H1 (cell line): Measurements from ENCODE around the gene RGS6. TPM values are rescaled to one million over a fixed set of nuclear protein-coding genes. Genes with fewer than 3 reads are reported as not detected.

ENCODE experiments used
- CTCF ChIA-PET: fragments of 300-600 bp; sonication (Branson Sonifier 250); formaldehyde crosslinking; loops from one replicate; lab custom pipeline; 2021; ENCODE audit not compliant: partially characterized antibody; lab: Charles Lee
- POLR2A ChIA-PET: fragments of 300-600 bp; sonication (Branson Sonifier 250); formaldehyde crosslinking; loops from one replicate; lab custom pipeline; 2021; ENCODE audit warnings: inconsistent platforms; ENCODE audit not compliant: partially characterized antibody; lab: Charles Lee
- DNase-seq, 2 experiments: peaks; one replicate each; pipeline versions ENCODE4 v3.0.0 to v3.0.0-alpha.2; 2010 to 2022; ENCODE audit warnings: low spot score in 2 of 2, low read depth in 1 of 2, mixed read lengths in 1 of 2
- FAIRE-seq: peaks from 2 replicates; lab custom pipeline; 2011; peaks lifted over from hg19 to GRCh38; lab: Jason Lieb, UNC
- H2AFZ ChIP-seq: 2 replicates; pipeline ENCODE4 v1.8.1; 2012; ENCODE audit warnings: low read length, inconsistent platforms
- H2AK5ac ChIP-seq: 2 replicates; pipeline ENCODE4 v1.6.1; 2013; ENCODE audit warnings: low read depth, low read length
- H2BK120ac ChIP-seq: replicated peaks from 2 replicates; pipeline ENCODE3; 2013; ENCODE audit warnings: low read depth, low read length, inconsistent platforms
- H2BK12ac ChIP-seq: 2 replicates; pipeline ENCODE4 v1.6.1; 2013; ENCODE audit warnings: low read depth, low read length
- H2BK15ac ChIP-seq: 2 replicates; pipeline ENCODE4 v1.6.1; 2013; ENCODE audit warnings: low read length
- H2BK20ac ChIP-seq: 2 replicates; pipeline ENCODE4 v1.6.1; 2013; ENCODE audit warnings: low read length
- H2BK5ac ChIP-seq: 2 replicates; pipeline ENCODE4 v1.6.1; 2013; ENCODE audit warnings: low read depth, low read length
- H3K14ac ChIP-seq: 2 replicates; pipeline ENCODE4 v1.6.1; 2013; ENCODE audit warnings: inconsistent platforms; ENCODE audit not compliant: insufficient read length
- H3K18ac ChIP-seq: 2 replicates; pipeline ENCODE4 v1.6.1; 2013; ENCODE audit warnings: low read length; ENCODE audit errors: extremely low read depth
- H3K23ac ChIP-seq: 2 replicates; pipeline ENCODE4 v1.6.1; 2013; ENCODE audit warnings: inconsistent platforms; ENCODE audit not compliant: insufficient read length
- H3K23me2 ChIP-seq: 2 replicates; pipeline ENCODE4 v1.6.1; 2013; ENCODE audit warnings: low read depth, low read length
- H3K27ac ChIP-seq: 2 replicates; pipeline ENCODE4 v1.6.1; 2011; ENCODE audit warnings: low read depth, low read length, inconsistent platforms
- H3K27me3 ChIP-seq, 4 experiments: replicated peaks in 1 of 4; 1 replicate in 1 of 4; 2 replicates in 3 of 4; pipeline versions ENCODE4 v1.6.1 to v1.8.1; 2011 to 2013; ENCODE audit warnings: low read length in 3 of 4, mild to moderate bottlenecking in 3 of 4, inconsistent platforms in 2 of 4, mixed read lengths in 2 of 4, moderate library complexity in 1 of 4; ENCODE audit not compliant: control insufficient read depth in 3 of 4, insufficient read depth in 3 of 4; ENCODE audit errors: extremely low read depth in 1 of 4
- H3K36me3 ChIP-seq, 4 experiments: 2 replicates each; pipeline versions ENCODE4 v1.6.1 to v1.8.1; 2011 to 2013; ENCODE audit warnings: mild to moderate bottlenecking in 4 of 4, low read length in 3 of 4, moderate library complexity in 2 of 4, control low read depth in 1 of 4, inconsistent platforms in 1 of 4; ENCODE audit not compliant: insufficient read depth in 4 of 4, control insufficient read depth in 2 of 4
- H3K4ac ChIP-seq: replicated peaks from 2 replicates; pipeline ENCODE3; 2013; ENCODE audit warnings: low read length, low read depth, mixed read lengths, inconsistent platforms; ENCODE audit not compliant: insufficient read length
- H3K4me1 ChIP-seq, 4 experiments: replicated peaks in 1 of 4; 1 replicate in 1 of 4; 2 replicates in 3 of 4; pipeline versions ENCODE4 v1.6.1 to v1.8.1; 2011 to 2013; ENCODE audit warnings: low read length in 3 of 4, inconsistent platforms in 2 of 4, mixed read lengths in 1 of 4; ENCODE audit not compliant: insufficient read depth in 4 of 4, control insufficient read depth in 3 of 4
- H3K4me2 ChIP-seq, 2 experiments: 2 replicates each; pipeline versions ENCODE4 v1.6.1 to v1.8.1; 2011 to 2013; ENCODE audit warnings: low read depth in 2 of 2, low read length in 2 of 2, control low read depth in 1 of 2, inconsistent platforms in 1 of 2, mild to moderate bottlenecking in 1 of 2; ENCODE audit not compliant: insufficient read depth in 1 of 2
- H3K4me3 ChIP-seq, 4 experiments: fragments of 200-600, 300-600 bp in 1 of 4; sonication (generic), shearing (Covaris generic), sonication (Bioruptor Twin) in 1 of 4; 2 replicates each; pipeline versions ENCODE4 v1.5.1 to v1.8.1; 2011 to 2016; ENCODE audit warnings: low read length in 4 of 4, low read depth in 3 of 4, control low read depth in 2 of 4, inconsistent platforms in 2 of 4, mild to moderate bottlenecking in 2 of 4, mixed read lengths in 1 of 4, moderate library complexity in 1 of 4; ENCODE audit not compliant: insufficient read depth in 2 of 4; ENCODE audit errors: extremely low read depth in 1 of 4
- H3K56ac ChIP-seq: replicated peaks from 2 replicates; pipeline ENCODE3; 2013; ENCODE audit warnings: low read depth, mild to moderate bottlenecking, mixed read lengths, low read length, inconsistent platforms; ENCODE audit not compliant: insufficient read length
- H3K79me1 ChIP-seq: 2 replicates; pipeline ENCODE4 v1.6.1; 2013; ENCODE audit warnings: low read depth, low read length, control low read depth
- H3K79me2 ChIP-seq, 2 experiments: 2 replicates each; pipeline versions ENCODE4 v1.6.1 to v1.8.1; 2012 to 2013; ENCODE audit warnings: low read length in 2 of 2, mild to moderate bottlenecking in 2 of 2, inconsistent platforms in 1 of 2; ENCODE audit not compliant: insufficient read depth in 2 of 2, control insufficient read depth in 1 of 2
- H3K9ac ChIP-seq, 4 experiments: replicated peaks in 1 of 4; 1 replicate in 1 of 4; 2 replicates in 3 of 4; pipeline versions ENCODE4 v1.6.1 to v1.8.1; 2011 to 2013; ENCODE audit warnings: low read depth in 3 of 4, low read length in 3 of 4, control low read depth in 2 of 4, mild to moderate bottlenecking in 2 of 4, moderate library complexity in 2 of 4, inconsistent platforms in 1 of 4; ENCODE audit errors: extremely low read depth in 1 of 4
- H3K9me3 ChIP-seq, 2 experiments: 2 replicates each; pipeline versions ENCODE4 v1.6.1 to v1.8.1; 2012 to 2013; ENCODE audit warnings: mild to moderate bottlenecking in 2 of 2, moderate library complexity in 2 of 2, control low read depth in 1 of 2, inconsistent platforms in 1 of 2, low read depth in 1 of 2, low read length in 1 of 2, mixed read lengths in 1 of 2; ENCODE audit not compliant: insufficient read depth in 2 of 2
- H4K20me1 ChIP-seq, 2 experiments: replicated peaks in 1 of 2; 2 replicates each; pipeline versions ENCODE3 to v1.8.1; 2011 to 2013; ENCODE audit warnings: inconsistent platforms in 2 of 2, low read length in 2 of 2, mild to moderate bottlenecking in 1 of 2; ENCODE audit not compliant: insufficient read depth in 2 of 2, control insufficient read depth in 1 of 2
- H4K5ac ChIP-seq: 2 replicates; pipeline ENCODE4 v1.6.1; 2013; ENCODE audit warnings: low read length, low read depth, mixed read lengths, inconsistent platforms; ENCODE audit not compliant: insufficient read length
- H4K8ac ChIP-seq: 2 replicates; pipeline ENCODE4 v1.8.0; 2013; ENCODE audit warnings: mild to moderate bottlenecking, moderate library complexity, low read length, inconsistent platforms; ENCODE audit not compliant: insufficient read depth; ENCODE audit errors: extremely low read depth
- H4K91ac ChIP-seq: replicated peaks from 2 replicates; pipeline ENCODE3; 2013; ENCODE audit warnings: low read length, mixed read lengths, inconsistent platforms; ENCODE audit not compliant: insufficient read length
- WGBS, 2 experiments: shearing (Covaris generic) in 1 of 2; methylation state at CpG; one replicate each; pipeline versions ENCODE4 v1.1.6 to v1.1.7; 2013 to 2015; ENCODE audit warnings: low lambda C conversion rate in 2 of 2, mixed read lengths in 2 of 2, inconsistent platforms in 1 of 2, low coverage in 1 of 2, missing lambda C conversion rate in 1 of 2; ENCODE audit not compliant: insufficient replicate concordance in 2 of 2, insufficient coverage in 1 of 2, insufficient read length in 1 of 2; ENCODE audit errors: extremely low coverage in 1 of 2, missing lambda C conversion rate in 1 of 2; 5-methylcytosine and 5-hydroxymethylcytosine counted together
- polyA plus RNA-seq, 7 experiments: library from polyadenylated mRNA; depleted of rRNA in 3 of 7; stranded (reverse) in 5 of 7; unstranded in 2 of 7; fragments of >200 nt in 5 of 7; fragments of 200-250 nt in 2 of 7; gene quantifications; 1 replicate in 5 of 7; 2 replicates in 1 of 7; 4 replicates in 1 of 7; pipeline versions ENCODE4 v1.2.1 to v1.2.3, GENCODE V29; 2011 to 2013; ENCODE audit warnings: missing spikeins in 2 of 7, mixed read lengths in 2 of 7
- total RNA-seq: library from RNA; stranded (reverse); fragmentation: NEBNext Ultra II Directional; extraction: Animal tissue kit (Norgen Biotek cat#: 25700); gene quantifications from 2 replicates; pipeline ENCODE4 v1.2.1, GENCODE V29; 2021
- TF ChIP-seq, protein P1 (sequence below), 3 experiments: IDR thresholded peaks; 1 replicate in 2 of 3; 2 replicates in 1 of 3; pipeline versions ENCODE4 v1.5.1 to v1.6.1; 2011; ENCODE audit warnings: low read length in 3 of 3, mild to moderate bottlenecking in 3 of 3, inconsistent platforms in 2 of 3, low read depth in 1 of 3, moderate library complexity in 1 of 3; ENCODE audit not compliant: insufficient read depth in 1 of 3; ENCODE audit errors: control extremely low read depth in 1 of 3

The RGS6 gene
- total and polyA plus RNA-seq, 2 of the 8 experiments (the other 6 are each of a cell fraction or from before 2014, with no cell fraction given): 0.26 to 1.1 TPM

DNA sequence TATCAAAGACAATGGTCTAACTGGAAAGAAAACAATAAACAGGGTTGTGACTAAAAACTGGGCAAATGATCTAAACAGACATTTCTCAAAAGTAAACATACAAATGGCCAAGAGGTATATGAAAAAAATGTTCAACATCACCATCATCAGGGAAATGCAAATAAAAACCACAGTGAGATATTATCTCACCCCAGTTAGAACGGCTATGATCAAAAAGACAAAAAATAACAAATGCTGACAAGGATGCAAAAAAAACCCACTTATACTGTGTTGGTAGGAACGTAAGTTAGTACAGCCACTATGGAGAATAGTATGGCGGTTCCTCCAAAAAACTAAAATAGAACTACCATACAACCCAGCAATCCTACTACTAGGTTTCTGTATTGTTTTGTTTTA lies 470.1 kb downstream of the RGS6 start:
- no peak overlapping the region for H3K4me2 ChIP-seq
- H2BK12ac ChIP-seq: no peak overlapping the region
- no peak for DNase-seq
- no peak overlapping the region for H3K4ac ChIP-seq
- H3K79me1 ChIP-seq: no peaks in the 10 kb centered on the region
- H3K36me3 ChIP-seq: no peaks in the 10 kb centered on the region
- FAIRE-seq: no peak
- no peak overlapping the region for H2AFZ ChIP-seq
- no peak overlapping the region for H2BK20ac ChIP-seq
- peaks cover 0 to 4% (median 0%) of the 10 kb centered on the region in 4 experiments; a peak in 1 of 7 replicates for H3K4me1 ChIP-seq
- no peak overlapping the region for H3K27ac ChIP-seq
- no peaks in the 10 kb centered on the region for H3K79me2 ChIP-seq
- no peak overlapping the region for H3K4me3 ChIP-seq
- no peak overlapping the region for H3K18ac ChIP-seq
- no peaks in the 10 kb centered on the region for H3K27me3 ChIP-seq
- H2BK15ac ChIP-seq: no peak overlapping the region
- no peak overlapping the region for H4K8ac ChIP-seq
- H4K5ac ChIP-seq: no peak overlapping the region
- H3K9me3 ChIP-seq: no peaks in the 10 kb centered on the region
- no peak overlapping the region for H3K14ac ChIP-seq
- no peak overlapping the region for H2BK5ac ChIP-seq
- ChIA-PET POLR2A (no interaction called here), CTCF (interaction anchor here (0.9 to 1.5 kb wide), 3 partner anchors 12 to 18 kb away, joined by 3 to 5 read pairs (median 4); no protein-coding TSS in a partner anchor)
- H2AK5ac ChIP-seq: no peak overlapping the region
- no peaks in the 10 kb centered on the region for H4K20me1 ChIP-seq
- H3K23ac ChIP-seq: no peak overlapping the region
- H3K9ac ChIP-seq: no peak overlapping the region
- no peaks in the 10 kb centered on the region for H3K23me2 ChIP-seq
- 97% methylated on average over 3 of the region's 3 CpGs; no CpG with 5 or more reads in 1 of the 2 experiments for WGBS, 2 experiments
- no peak overlapping the region for H4K91ac ChIP-seq
- H2BK120ac ChIP-seq: no peak overlapping the region
- H3K56ac ChIP-seq: no peak overlapping the region
- TF ChIP-seq, protein P1, sequence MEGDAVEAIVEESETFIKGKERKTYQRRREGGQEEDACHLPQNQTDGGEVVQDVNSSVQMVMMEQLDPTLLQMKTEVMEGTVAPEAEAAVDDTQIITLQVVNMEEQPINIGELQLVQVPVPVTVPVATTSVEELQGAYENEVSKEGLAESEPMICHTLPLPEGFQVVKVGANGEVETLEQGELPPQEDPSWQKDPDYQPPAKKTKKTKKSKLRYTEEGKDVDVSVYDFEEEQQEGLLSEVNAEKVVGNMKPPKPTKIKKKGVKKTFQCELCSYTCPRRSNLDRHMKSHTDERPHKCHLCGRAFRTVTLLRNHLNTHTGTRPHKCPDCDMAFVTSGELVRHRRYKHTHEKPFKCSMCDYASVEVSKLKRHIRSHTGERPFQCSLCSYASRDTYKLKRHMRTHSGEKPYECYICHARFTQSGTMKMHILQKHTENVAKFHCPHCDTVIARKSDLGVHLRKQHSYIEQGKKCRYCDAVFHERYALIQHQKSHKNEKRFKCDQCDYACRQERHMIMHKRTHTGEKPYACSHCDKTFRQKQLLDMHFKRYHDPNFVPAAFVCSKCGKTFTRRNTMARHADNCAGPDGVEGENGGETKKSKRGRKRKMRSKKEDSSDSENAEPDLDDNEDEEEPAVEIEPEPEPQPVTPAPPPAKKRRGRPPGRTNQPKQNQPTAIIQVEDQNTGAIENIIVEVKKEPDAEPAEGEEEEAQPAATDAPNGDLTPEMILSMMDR (IDR thresholded peaks at IDR 0.05; ENCODE audit: control extremely low read depth in 1 of 3, insufficient read depth in 1 of 3, low read depth in 1 of 3, low read length in 3 of 3): no peak
